Activated CD4-positive, alpha-beta T cell treated with anti-CD3 and anti-CD28 coated beads, Interleukin-2, amount 10 ng/mL, durations not matched to agents 24 days and 14 days (primary cell): Measurements from ENCODE around the gene SLC34A1. TPM values are rescaled to one million over a fixed set of nuclear protein-coding genes. Genes with fewer than 3 reads are reported as not detected.
A peak's percentile ranks its signal among the peaks of the same experiment; 100 is the strongest.
"Not testable (repeated sequence)": the region's sequence is repeated elsewhere in the genome, so short reads cannot be mapped to it uniquely, and the experiment has no call there.

Experiments used
- DNase-seq: peaks from one replicate; pipeline ENCODE4 v3.0.0; 2022
- H3K27ac Mint-ChIP-seq: one replicate; pipeline ENCODE4 v1.8.0; 2022; ENCODE audit warnings: mild to moderate bottlenecking, mixed read lengths
- H3K27me3 Mint-ChIP-seq: one replicate; pipeline ENCODE4 v1.8.0; 2022; ENCODE audit warnings: mixed read lengths
- H3K36me3 Mint-ChIP-seq: one replicate; pipeline ENCODE4 v1.8.0; 2022; ENCODE audit warnings: low read depth, mild to moderate bottlenecking, mixed read lengths
- H3K4me1 Mint-ChIP-seq: one replicate; pipeline ENCODE4 v1.8.0; 2021; ENCODE audit warnings: mixed read lengths
- H3K4me3 Mint-ChIP-seq: one replicate; pipeline ENCODE4 v1.8.0; 2022; ENCODE audit warnings: mild to moderate bottlenecking, moderate library complexity, mixed read lengths
- H3K9me3 Mint-ChIP-seq: one replicate; pipeline ENCODE4 v1.8.0; 2021; ENCODE audit warnings: mixed read lengths
- intact Hi-C: fragments of 100-400 bp; cut with micrococcal nuclease; formaldehyde crosslinking; loops from one replicate; pipeline ENCODE4 v1.15.1; 2023
- total RNA-seq: library from RNA; stranded (reverse); gene quantifications from 2 replicates; pipeline ENCODE4 v1.2.3, GENCODE V29; 2022

Gene SLC34A1
- total RNA-seq, 1 donor from 2014 or later = not detected

DNA sequence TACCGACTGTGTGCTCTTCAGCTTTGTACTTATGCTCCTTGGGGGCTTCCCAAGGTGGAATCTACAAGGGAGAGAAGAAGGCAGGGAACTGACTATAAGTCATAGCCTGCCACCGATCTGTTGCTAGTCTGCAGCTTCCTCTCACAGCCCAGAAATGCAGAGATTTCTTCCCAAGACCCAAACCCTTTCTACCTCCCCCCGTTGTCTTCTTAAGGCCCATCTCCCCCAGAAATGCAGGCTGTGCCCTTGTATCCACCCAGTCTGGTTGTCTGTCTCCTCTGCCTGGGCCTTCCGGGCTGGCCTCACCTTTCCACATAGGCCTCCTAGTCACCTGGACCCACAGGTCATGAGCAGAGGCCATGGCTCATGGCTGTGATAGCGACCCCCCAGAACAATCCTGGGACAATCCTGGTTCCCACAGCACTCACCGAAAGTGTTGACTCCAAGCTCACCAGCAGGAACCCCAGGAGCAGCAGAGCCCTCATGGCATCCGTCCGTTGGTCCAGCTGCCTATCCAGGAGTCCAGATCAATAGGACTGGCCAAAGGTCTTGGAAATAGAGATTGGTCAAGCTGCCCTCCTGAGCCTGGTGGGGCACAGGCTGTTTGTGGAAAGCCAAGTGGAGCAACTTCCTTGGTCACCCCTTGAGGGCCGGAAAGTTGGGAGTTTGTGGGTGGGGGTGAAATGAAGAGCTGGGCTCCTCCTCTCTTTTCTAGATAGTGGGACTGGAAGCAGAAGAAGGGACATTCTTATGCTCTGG is 25.0 kb downstream of the SLC34A1 start, which contains the start of gene F12:
F12 (minus strand) TSS at position 522 of the 759 bp plus-strand sequence; CDS start at position 485, 37 bp downstream.
- no peak within 1 kb of the TSS for H3K27ac Mint-ChIP-seq
- H3K4me3 Mint-ChIP-seq = no peak within 1 kb of the TSS
- H3K4me1 Mint-ChIP-seq = peaks cover 20% of the 10 kb centered on the region
- H3K9me3 Mint-ChIP-seq = no peaks in the 10 kb centered on the region
- H3K36me3 Mint-ChIP-seq = no peaks in the 10 kb centered on the region
- intact Hi-C loops = loop anchor here (10.0 kb wide), 1 partner anchor 186 kb away; the partner anchor contains the start of gene TMED9
- no peak for DNase-seq
- H3K27me3 Mint-ChIP-seq = peaks cover 8% of the 10 kb centered on the region

- H3K27me3 Mint-ChIP-seq = peaks cover 8% of the 10 kb centered on the region
- DNase-seq = no peak
- H3K27ac Mint-ChIP-seq = no peak overlapping the region
- no peaks in the 10 kb centered on the region for H3K36me3 Mint-ChIP-seq
- H3K9me3 Mint-ChIP-seq = no peaks in the 10 kb centered on the region
- H3K4me1 Mint-ChIP-seq = peaks cover 24% of the 10 kb centered on the region
- intact Hi-C loops = no loop called here
- H3K4me3 Mint-ChIP-seq = no peak overlapping the region
Measured at GRCh38 chr5:177410575-177410974, 26.3 kb downstream of the SLC34A1 start.

DNA sequence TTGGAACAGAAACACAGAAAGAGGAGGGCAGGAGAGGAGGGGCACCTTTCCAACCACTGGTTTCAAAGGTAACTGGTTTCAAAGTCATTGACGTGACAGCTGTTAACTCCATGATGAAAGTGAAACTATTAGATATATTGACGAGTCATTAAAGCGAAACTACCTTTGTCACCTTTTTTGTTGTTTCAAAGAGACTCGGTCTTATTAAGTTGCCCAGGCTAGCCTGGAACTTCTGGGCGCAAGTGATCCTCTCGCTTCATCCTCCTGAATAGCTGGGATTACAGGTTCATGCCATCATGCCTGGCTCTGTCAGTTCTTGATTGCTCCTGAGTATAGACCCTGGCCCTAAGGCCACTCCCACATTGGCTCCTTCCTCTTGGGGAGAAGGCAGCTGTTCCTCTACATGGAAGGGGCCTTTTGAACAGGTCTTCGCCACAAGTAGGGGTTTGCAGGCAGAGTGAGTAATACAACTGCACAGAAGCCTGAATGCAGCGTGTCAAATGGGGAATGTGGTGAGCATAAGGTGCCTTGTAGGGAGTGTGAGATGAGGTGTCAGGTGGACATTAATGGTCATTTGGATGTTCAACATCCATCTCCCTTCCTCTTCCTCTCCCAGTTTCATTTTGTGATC is 28.5 kb downstream of the SLC34A1 start:
- no peak for DNase-seq
- H3K9me3 Mint-ChIP-seq = no peaks in the 10 kb centered on the region
- no peak overlapping the region for H3K27ac Mint-ChIP-seq

GRCh38 chr5:177414481-177414880 is 30.2 kb downstream of the SLC34A1 start:
- intact Hi-C loops = no loop called here
- no peak overlapping the region for H3K27ac Mint-ChIP-seq
- H3K4me1 Mint-ChIP-seq = peaks cover 24% of the 10 kb centered on the region
- no peak overlapping the region for H3K4me3 Mint-ChIP-seq
- no peaks in the 10 kb centered on the region for H3K27me3 Mint-ChIP-seq
- H3K9me3 Mint-ChIP-seq = no peaks in the 10 kb centered on the region
- no peaks in the 10 kb centered on the region for H3K36me3 Mint-ChIP-seq
- no peak for DNase-seq

More for the DNA sequence above, 28.5 kb downstream of the SLC34A1 start:
- intact Hi-C loops = no loop called here
- Mint-ChIP-seq H3K4me3 (no peak overlapping the region), H3K36me3 (no peaks in the 10 kb centered on the region), H3K4me1 (peaks cover 24% of the 10 kb centered on the region), H3K27me3 (peaks cover 2% of the 10 kb centered on the region)

DNA sequence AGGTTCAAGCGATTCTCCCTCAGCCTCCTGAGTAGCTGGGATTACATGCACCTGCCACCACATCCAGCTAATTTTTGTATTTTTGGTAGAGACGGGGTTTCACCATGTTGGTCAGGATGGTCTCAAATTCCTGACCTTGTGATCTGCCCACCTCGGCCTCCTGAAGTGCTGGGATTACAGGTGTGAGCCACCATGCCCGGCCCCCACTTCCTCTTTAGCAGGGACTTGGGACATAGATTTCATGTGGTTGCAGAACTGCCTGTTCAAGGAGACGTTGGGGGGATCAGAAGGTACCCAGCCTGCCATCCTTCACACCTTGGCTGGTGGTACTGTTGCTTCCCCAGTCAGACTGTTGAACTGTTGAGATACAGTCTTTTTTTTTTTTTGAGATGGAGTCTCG is 32.8 kb downstream of the SLC34A1 start:
- intact Hi-C loops, H3K27me3 Mint-ChIP-seq, H3K4me3 Mint-ChIP-seq, H3K9me3 Mint-ChIP-seq, H3K36me3 Mint-ChIP-seq, DNase-seq, H3K27ac Mint-ChIP-seq: not testable (repeated sequence)
- H3K4me1 Mint-ChIP-seq = peaks cover 13% of the 10 kb centered on the region

- H3K27me3 Mint-ChIP-seq = no peaks in the 10 kb centered on the region
- no peak overlapping the region for H3K27ac Mint-ChIP-seq
- H3K4me1 Mint-ChIP-seq = peaks cover 4% of the 10 kb centered on the region
- H3K9me3 Mint-ChIP-seq = no peaks in the 10 kb centered on the region
- intact Hi-C loops = no loop called here
- DNase-seq = no peak
- H3K36me3 Mint-ChIP-seq = no peaks in the 10 kb centered on the region
- no peak overlapping the region for H3K4me3 Mint-ChIP-seq
Measured at GRCh38 chr5:177419046-177419445, 34.8 kb downstream of the SLC34A1 start.

- H3K27ac Mint-ChIP-seq, DNase-seq, H3K4me3 Mint-ChIP-seq, H3K36me3 Mint-ChIP-seq, H3K9me3 Mint-ChIP-seq, H3K27me3 Mint-ChIP-seq, intact Hi-C loops: not testable (repeated sequence)
- peaks cover 12% of the 10 kb centered on the region for H3K4me1 Mint-ChIP-seq
Measured at GRCh38 chr5:177420472-177420871, 36.2 kb downstream of the SLC34A1 start.

DNA sequence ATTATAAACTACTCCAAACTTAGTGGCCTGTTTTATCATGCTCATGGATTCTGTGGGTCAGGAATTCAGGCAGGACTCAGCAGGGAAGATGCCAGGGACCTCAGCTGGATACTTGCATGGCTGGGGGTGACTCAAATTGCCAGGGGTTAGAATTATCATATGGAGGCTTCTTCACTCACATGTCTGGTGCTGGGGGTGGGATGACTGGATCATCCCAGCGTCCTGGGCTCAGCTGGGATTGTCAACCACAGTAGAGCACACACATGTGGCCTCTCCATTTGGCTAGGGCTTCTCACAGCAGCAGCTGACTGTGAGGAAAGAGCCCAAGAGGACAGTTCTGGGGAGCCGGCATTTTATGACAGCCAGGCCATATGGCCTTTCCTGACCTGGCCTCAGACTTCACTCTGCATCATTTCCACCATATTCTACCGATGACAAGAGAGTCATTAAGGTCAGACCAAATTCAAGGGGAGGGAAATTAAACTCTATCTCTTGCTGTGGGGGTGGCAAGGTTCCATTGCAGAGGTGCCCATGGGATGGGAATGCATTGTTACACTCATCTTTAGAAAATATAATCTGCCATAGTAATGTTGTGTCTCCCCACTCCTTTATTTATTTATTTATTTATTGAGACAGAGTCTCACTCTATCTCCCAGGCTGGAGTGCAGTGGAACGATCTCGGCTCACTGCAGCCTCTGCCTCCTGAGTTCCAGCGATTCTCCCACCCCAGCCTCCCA is 37.0 kb downstream of the SLC34A1 start:
- no peak for DNase-seq
- Mint-ChIP-seq H3K27ac (no peak overlapping the region), H3K4me3 (no peak overlapping the region), H3K4me1 (peaks cover 17% of the 10 kb centered on the region), H3K36me3 (no peaks in the 10 kb centered on the region), H3K9me3 (no peaks in the 10 kb centered on the region), H3K27me3 (no peaks in the 10 kb centered on the region)
- intact Hi-C loops = no loop called here

GRCh38 chr5:177423671-177424070 is 39.4 kb downstream of the SLC34A1 start:
- H3K27me3 Mint-ChIP-seq = no peaks in the 10 kb centered on the region
- intact Hi-C loops = no loop called here
- no peak overlapping the region for H3K4me3 Mint-ChIP-seq
- DNase-seq = no peak
- no peak overlapping the region for H3K27ac Mint-ChIP-seq
- no peaks in the 10 kb centered on the region for H3K9me3 Mint-ChIP-seq
- H3K4me1 Mint-ChIP-seq = peaks cover 29% of the 10 kb centered on the region
- H3K36me3 Mint-ChIP-seq = peaks cover 10% of the 10 kb centered on the region

- H3K27me3 Mint-ChIP-seq = no peaks in the 10 kb centered on the region
- peaks cover 25% of the 10 kb centered on the region for H3K36me3 Mint-ChIP-seq
- no peak for DNase-seq
- intact Hi-C loops = loop anchor here (5.0 kb wide), 1 partner anchor 418 kb away; the partner anchor contains the start of gene UIMC1
- H3K4me3 Mint-ChIP-seq = peak overlapping the region; percentile 93
- peak overlapping the region; percentile 98 for H3K27ac Mint-ChIP-seq
- H3K4me1 Mint-ChIP-seq = peaks cover 45% of the 10 kb centered on the region
- no peaks in the 10 kb centered on the region for H3K9me3 Mint-ChIP-seq
Measured at GRCh38 chr5:177425196-177425800, 41.1 kb downstream of the SLC34A1 start.

GRCh38 chr5:177425801-177426565 is 41.7 kb downstream of the SLC34A1 start:
- peak; percentile 100 for DNase-seq
- H3K36me3 Mint-ChIP-seq = peaks cover 30% of the 10 kb centered on the region
- peaks cover 52% of the 10 kb centered on the region for H3K4me1 Mint-ChIP-seq
- intact Hi-C loops = loop anchor here (1.0 to 5.0 kb wide), 6 partner anchors 29 to 419 kb away; partner anchors contain the start of genes PDLIM7 and UIMC1
- no peaks in the 10 kb centered on the region for H3K27me3 Mint-ChIP-seq
- peak overlapping the region; percentile 98 for H3K27ac Mint-ChIP-seq
- no peaks in the 10 kb centered on the region for H3K9me3 Mint-ChIP-seq
- peak overlapping the region; percentile 93 for H3K4me3 Mint-ChIP-seq

DNA sequence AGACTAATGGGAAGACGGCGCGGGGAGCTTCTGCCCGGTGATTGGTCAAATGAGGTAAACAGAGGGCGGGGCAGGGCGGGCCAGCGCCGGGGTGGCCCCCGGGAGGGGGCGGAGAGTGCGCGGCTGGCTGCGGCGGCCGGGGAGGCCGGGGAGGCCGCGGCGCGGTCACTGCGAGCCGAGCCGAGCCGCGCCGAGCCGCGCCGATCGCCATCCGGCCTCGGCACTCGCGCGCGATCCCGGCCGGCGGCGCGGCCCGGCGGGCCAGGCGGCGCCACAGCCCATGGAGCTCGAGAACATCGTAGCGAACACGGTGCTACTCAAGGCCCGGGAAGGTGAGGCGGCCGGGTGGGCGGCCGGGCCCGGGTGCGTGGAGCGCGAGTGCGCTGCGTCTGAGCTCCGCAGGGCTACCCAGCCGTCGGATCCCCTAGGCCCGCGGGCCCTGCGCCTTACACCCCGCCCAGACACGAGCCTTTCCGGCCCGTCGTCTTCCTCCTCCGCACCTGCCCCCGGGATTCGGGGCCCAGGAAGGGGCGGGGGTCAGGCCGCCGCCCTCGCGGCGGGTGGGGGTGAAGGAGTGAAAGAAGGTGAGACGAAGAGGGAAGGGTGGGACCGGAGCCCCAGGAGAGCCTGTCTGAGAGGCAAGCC is 42.5 kb downstream of the SLC34A1 start, which contains the start of gene GRK6:
GRK6 (plus strand) TSS at position 111 of the 645 bp plus-strand sequence; CDS start at position 281, 170 bp downstream.
- peaks cover 59% of the 10 kb centered on the region for H3K4me1 Mint-ChIP-seq

More for the DNA sequence above, 42.5 kb downstream of the SLC34A1 start, which contains the start of gene GRK6:
- peak; percentile 93 for DNase-seq
- Mint-ChIP-seq H3K36me3 (peaks cover 35% of the 10 kb centered on the region), H3K4me3 (peak within 1 kb of the TSS; percentile 96), H3K27ac (peak within 1 kb of the TSS; percentile 98), H3K9me3 (no peaks in the 10 kb centered on the region), H3K27me3 (no peaks in the 10 kb centered on the region)
- intact Hi-C loops = loop anchor here (1.0 to 5.0 kb wide), 6 partner anchors 29 to 419 kb away; partner anchors contain the start of genes PDLIM7 and UIMC1
